Osteocyte (in vitro differentiated cells): ENCODE measurements around the gene RIPOR3. TPM values are rescaled to one million over a fixed set of nuclear protein-coding genes. Genes with fewer than 3 reads are reported as not detected.

Experiments used
- DNase-seq: peaks from one replicate; pipeline ENCODE4 v3.0.0; 2021; ENCODE audit warnings: mixed read lengths; ENCODE audit not compliant: unreplicated experiment; ENCODE audit errors: extremely low spot score
- H3K27ac Mint-ChIP-seq: one replicate; pipeline ENCODE4 v1.8.0; 2021; ENCODE audit warnings: mild to moderate bottlenecking, mixed read lengths; ENCODE audit not compliant: unreplicated experiment
- H3K27me3 Mint-ChIP-seq: one replicate; pipeline ENCODE4 v1.8.0; 2021; ENCODE audit warnings: mixed read lengths; ENCODE audit not compliant: unreplicated experiment
- H3K36me3 Mint-ChIP-seq: one replicate; pipeline ENCODE4 v1.8.0; 2021; ENCODE audit warnings: mixed read lengths; ENCODE audit not compliant: unreplicated experiment
- H3K4me1 Mint-ChIP-seq: one replicate; pipeline ENCODE4 v1.8.0; 2021; ENCODE audit warnings: mixed read lengths; ENCODE audit not compliant: unreplicated experiment
- H3K4me3 Mint-ChIP-seq: one replicate; pipeline ENCODE4 v1.8.0; 2021; ENCODE audit warnings: mild to moderate bottlenecking, moderate library complexity, mixed read lengths; ENCODE audit not compliant: unreplicated experiment
- H3K9me3 Mint-ChIP-seq: one replicate; pipeline ENCODE4 v1.8.0; 2021; ENCODE audit warnings: mixed read lengths; ENCODE audit not compliant: unreplicated experiment
- CTCF ChIP-seq: fragments of 200-600 bp; sonication (generic); IDR thresholded peaks from 2 replicates; pipeline ENCODE4 v1.5.0; 2021; ENCODE audit warnings: antibody characterized with exemption, mild to moderate bottlenecking, moderate library complexity
- total RNA-seq: library from RNA; stranded (reverse); gene quantifications from 2 replicates; pipeline ENCODE4 v1.2.1, GENCODE V29; 2021

Gene RIPOR3
- total RNA-seq, 1 donor from 2014 or later, result 0.11 TPM

GRCh38 chr20:50565383-50565782 is 126.0 kb downstream of the RIPOR3 start:
- no peak for DNase-seq
- H3K27me3 Mint-ChIP-seq, result no peaks in the 10 kb centered on the region
- H3K4me1 Mint-ChIP-seq, result peaks cover 24% of the 10 kb centered on the region
- no peak for TF ChIP-seq CTCF
- H3K4me3 Mint-ChIP-seq, result no peak overlapping the region
- peaks cover 28% of the 10 kb centered on the region for H3K36me3 Mint-ChIP-seq
- H3K27ac Mint-ChIP-seq, result no peak overlapping the region
- no peaks in the 10 kb centered on the region for H3K9me3 Mint-ChIP-seq

- no peak for TF ChIP-seq CTCF
- Mint-ChIP-seq H3K4me1 (peaks cover 37% of the 10 kb centered on the region), H3K27ac (peak overlapping the region; percentile 76), H3K4me3 (no peak overlapping the region), H3K36me3 (peaks cover 22% of the 10 kb centered on the region), H3K9me3 (peaks cover 6% of the 10 kb centered on the region), H3K27me3 (no peaks in the 10 kb centered on the region)
- no peak for DNase-seq
Measured at GRCh38 chr20:50563133-50563944, 128.0 kb downstream of the RIPOR3 start.

- peaks cover 6% of the 10 kb centered on the region for H3K9me3 Mint-ChIP-seq
- no peak overlapping the region for H3K4me3 Mint-ChIP-seq
- peaks cover 20% of the 10 kb centered on the region for H3K36me3 Mint-ChIP-seq
- peak overlapping the region; percentile 94 for H3K27ac Mint-ChIP-seq
- no peak for DNase-seq
- H3K27me3 Mint-ChIP-seq, result no peaks in the 10 kb centered on the region
- TF ChIP-seq CTCF, result no peak
- peaks cover 46% of the 10 kb centered on the region for H3K4me1 Mint-ChIP-seq
Measured at GRCh38 chr20:50562262-50562701, 129.1 kb downstream of the RIPOR3 start.

GRCh38 chr20:50561379-50562078 is 129.8 kb downstream of the RIPOR3 start:
- Mint-ChIP-seq H3K27ac (peak overlapping the region; percentile 94), H3K4me3 (peak overlapping the region; percentile 29), H3K27me3 (no peaks in the 10 kb centered on the region), H3K4me1 (peaks cover 46% of the 10 kb centered on the region), H3K36me3 (peaks cover 20% of the 10 kb centered on the region), H3K9me3 (peaks cover 6% of the 10 kb centered on the region)
- DNase-seq, result no peak
- no peak for TF ChIP-seq CTCF

GRCh38 chr20:50560867-50561266 is 130.5 kb downstream of the RIPOR3 start:
- H3K27me3 Mint-ChIP-seq, result no peaks in the 10 kb centered on the region
- H3K4me3 Mint-ChIP-seq, result peak overlapping the region; percentile 29
- H3K36me3 Mint-ChIP-seq, result peaks cover 20% of the 10 kb centered on the region
- peak overlapping the region; percentile 94 for H3K27ac Mint-ChIP-seq
- no peak for TF ChIP-seq CTCF
- peaks cover 6% of the 10 kb centered on the region for H3K9me3 Mint-ChIP-seq
- no peak for DNase-seq
- peaks cover 46% of the 10 kb centered on the region for H3K4me1 Mint-ChIP-seq
